K562 (cell line): Measurements from ENCODE around the gene NMUR2. TPM values are rescaled to one million over a fixed set of nuclear protein-coding genes. Genes with fewer than 3 reads are reported as not detected.

Source experiments
- ATAC-seq: fragments of 200-7000 bp; cut with Tn5 transposase; 3 replicates; pipeline ENCODE4 v1.9.1; 2020; ENCODE audit warnings: moderate library complexity
- BruUV-seq: library from RNA; stranded (reverse); fragments of 400-500 nt; replicated peaks from 2 replicates; lab custom pipeline; 2021; lab: Mats Ljungman, UMichigan
- CTCF ChIA-PET: fragments of 300-600 bp; formaldehyde crosslinking; extraction: SDS; loops from one replicate; lab custom pipeline; 2021; ENCODE audit warnings: low intra/inter-chr PET ratio; lab: Yijun Ruan, JAX
- POLR2A ChIA-PET: fragments of 300-600, 350-650 bp; sonication (Branson Sonifier 250); formaldehyde crosslinking; extraction: SDS; loops from one replicate; lab custom pipeline; 2021; ENCODE audit warnings: antibody characterized with exemption, inconsistent platforms; lab: Yijun Ruan, JAX
- DNase-seq, 4 experiments: peaks; one replicate each; pipeline versions ENCODE4 v3.0.0 to v3.0.0-alpha.2; 2011 to 2018; ENCODE audit warnings: low spot score in 3 of 4, mixed read lengths in 3 of 4; ENCODE audit errors: extremely low read depth in 1 of 4
- FAIRE-seq: peaks from 2 replicates; lab custom pipeline; 2011; peaks lifted over from hg19 to GRCh38; lab: Jason Lieb, UNC
- H2AFZ ChIP-seq: 2 replicates; pipeline ENCODE4 v1.6.0; 2011; ENCODE audit warnings: low read depth, low read length, control low read depth, inconsistent platforms
- H3K27ac ChIP-seq: fragments of 200-600 bp; 3 replicates; pipeline ENCODE4 v1.8.0; 2011; ENCODE audit warnings: low read depth, mild to moderate bottlenecking, control low read depth, inconsistent platforms, low read length, moderate library complexity, mixed read lengths; ENCODE audit errors: extremely low read depth
- H3K27me3 ChIP-seq, 2 experiments: fragments of 300-600 bp in 1 of 2; 2 replicates in 1 of 2; 3 replicates in 1 of 2; pipeline versions ENCODE4 v1.6.0 to v1.8.0; 2011; ENCODE audit warnings: inconsistent platforms in 2 of 2, low read length in 2 of 2, mild to moderate bottlenecking in 1 of 2, mixed read lengths in 1 of 2, moderate library complexity in 1 of 2; ENCODE audit not compliant: control insufficient read depth in 2 of 2, insufficient read depth in 2 of 2
- H3K36me3 ChIP-seq: fragments of 300-600 bp; 3 replicates; pipeline ENCODE4 v1.8.0; 2011; ENCODE audit warnings: mild to moderate bottlenecking, low read length, inconsistent platforms; ENCODE audit not compliant: control insufficient read depth, insufficient read depth
- H3K4me1 ChIP-seq, 2 experiments: fragments of 200-600 bp in 1 of 2; replicated peaks in 1 of 2; 2 replicates in 1 of 2; 3 replicates in 1 of 2; pipeline versions ENCODE4 v1.5.1 to v1.8.0; 2011; ENCODE audit warnings: inconsistent platforms in 2 of 2, low read length in 2 of 2, mild to moderate bottlenecking in 1 of 2, mixed read lengths in 1 of 2, moderate library complexity in 1 of 2; ENCODE audit not compliant: control insufficient read depth in 2 of 2, insufficient read depth in 2 of 2
- H3K4me2 ChIP-seq: 2 replicates; pipeline ENCODE4 v1.6.1; 2011; ENCODE audit warnings: low read length, control low read depth, inconsistent platforms, mixed read lengths; ENCODE audit not compliant: insufficient read depth
- H3K4me3 ChIP-seq: fragments of 200-600 bp; sonication (generic), shearing (Covaris generic); 2 replicates; pipeline ENCODE4 v1.5.1; 2016; ENCODE audit warnings: control low read depth, inconsistent platforms
- H3K79me2 ChIP-seq: fragments of 200-600 bp; 3 replicates; pipeline ENCODE4 v1.8.0; 2011; ENCODE audit warnings: low read length, inconsistent platforms; ENCODE audit not compliant: control insufficient read depth, insufficient read depth
- H3K9ac ChIP-seq, 2 experiments: 2 replicates each; pipeline versions ENCODE4 v1.6.0 to v1.6.1; 2011; ENCODE audit warnings: low read depth in 2 of 2, low read length in 2 of 2, control low read depth in 1 of 2, inconsistent platforms in 1 of 2, mild to moderate bottlenecking in 1 of 2, mixed read lengths in 1 of 2; ENCODE audit not compliant: insufficient read depth in 1 of 2
- H3K9me1 ChIP-seq: one replicate; pipeline ENCODE4 v1.6.0; 2011; ENCODE audit warnings: inconsistent platforms, mild to moderate bottlenecking, low read length, moderate library complexity; ENCODE audit not compliant: control insufficient read depth, insufficient read depth
- H3K9me3 ChIP-seq: replicated peaks from 2 replicates; pipeline ENCODE4 v1.5.1; 2011; ENCODE audit warnings: low read depth, low read length, inconsistent platforms; ENCODE audit not compliant: control insufficient read depth, insufficient read depth
- H4K20me1 ChIP-seq: replicated peaks from 2 replicates; pipeline ENCODE4 v1.6.1; 2011; ENCODE audit warnings: low read length, inconsistent platforms, mixed read lengths; ENCODE audit not compliant: control insufficient read depth, insufficient read depth
- BRD4 ChIP-seq: fragments of 200-600 bp; sonication (generic); IDR thresholded peaks from 2 replicates; pipeline ENCODE4 v1.6.1; 2017; ENCODE audit warnings: inconsistent platforms
- CXXC5 ChIP-seq: fragments of 250-450 bp; sonication (Bioruptor Pico); IDR thresholded peaks from 2 replicates; pipeline ENCODE4 v1.8.0; 2022; ENCODE audit warnings: inconsistent platforms, mild to moderate bottlenecking, moderate library complexity
- DDX20 ChIP-seq: fragments of 450-650 bp; IDR thresholded peaks from 2 replicates; pipeline ENCODE4 v1.6.1; 2016; ENCODE audit warnings: missing genetic modification characterization, low read depth, mild to moderate bottlenecking, missing compliant biosample characterization, moderate library complexity
- HCFC1 ChIP-seq: IDR thresholded peaks from 2 replicates; pipeline ENCODE4 v1.6.1; 2012; ENCODE audit warnings: low read depth, low read length, improper control_type of control experiment
- ZNF408 ChIP-seq: fragments of 250-450 bp; sonication (Bioruptor Pico); IDR thresholded peaks from 2 replicates; pipeline ENCODE4 v1.4.0; 2020; ENCODE audit warnings: low read depth, mild to moderate bottlenecking, moderate library complexity
- ZNF830 ChIP-seq: fragments of 250-450 bp; sonication (Bioruptor Pico); IDR thresholded peaks from 2 replicates; pipeline ENCODE4 v1.5.0; 2021; ENCODE audit warnings: mild to moderate bottlenecking
- in situ Hi-C: fragments of 300-500 bp; cut with MboI; formaldehyde crosslinking; loops from 4 replicates; pipeline ENCODE4 v1.15.0; 2018; ENCODE audit warnings: inconsistent platforms, mixed read lengths
- intact Hi-C: fragments of 100-400 bp; cut with micrococcal nuclease; formaldehyde crosslinking; loops from 2 replicates; pipeline ENCODE4 v1.14.2; 2022
- polyA plus RNA-seq, 8 experiments: library from polyadenylated mRNA; depleted of rRNA in 4 of 8; stranded (reverse) in 5 of 8; unstranded in 3 of 8; fragments of >200 nt; fragmentation: Nextera tagmentation in 2 of 8; fragmentation: Illumina TruSeq in 1 of 8; extraction: Ambion mirVana in 2 of 8; extraction: Trizol in 1 of 8; gene quantifications; 2 replicates each; pipeline versions ENCODE4 v1.2.1 to v1.2.3, GENCODE V29; 2011 to 2014; ENCODE audit warnings: inconsistent platforms in 1 of 8, missing spikeins in 1 of 8
- total RNA-seq, 7 experiments: library from RNA; depleted of rRNA in 6 of 7; stranded (reverse); fragments of >200 nt in 6 of 7; fragmentation: Illumina TruSeq in 2 of 7; extraction: Trizol in 2 of 7; gene quantifications; 2 replicates each; pipeline versions ENCODE4 v1.2.1 to v1.2.3, GENCODE V29; 2011 to 2021; ENCODE audit warnings: low replicate concordance in 1 of 7
- TF ChIP-seq, protein P1 (sequence below): fragments of 250-450 bp; sonication (Bioruptor Pico); IDR thresholded peaks from 2 replicates; pipeline ENCODE4 v1.4.0; 2020; ENCODE audit warnings: borderline replicate concordance
- TF ChIP-seq, protein P2 (sequence below): IDR thresholded peaks from 3 replicates; pipeline ENCODE4 v1.6.1; 2011; ENCODE audit warnings: borderline replicate concordance, mild to moderate bottlenecking, moderate library complexity; ENCODE audit not compliant: insufficient read length; ENCODE audit errors: extremely low read depth

NMUR2 gene
- total and polyA plus RNA-seq, 9 of the 15 experiments (the other 6 are each of a cell fraction or from before 2014, with no cell fraction given): not detected

DNA sequence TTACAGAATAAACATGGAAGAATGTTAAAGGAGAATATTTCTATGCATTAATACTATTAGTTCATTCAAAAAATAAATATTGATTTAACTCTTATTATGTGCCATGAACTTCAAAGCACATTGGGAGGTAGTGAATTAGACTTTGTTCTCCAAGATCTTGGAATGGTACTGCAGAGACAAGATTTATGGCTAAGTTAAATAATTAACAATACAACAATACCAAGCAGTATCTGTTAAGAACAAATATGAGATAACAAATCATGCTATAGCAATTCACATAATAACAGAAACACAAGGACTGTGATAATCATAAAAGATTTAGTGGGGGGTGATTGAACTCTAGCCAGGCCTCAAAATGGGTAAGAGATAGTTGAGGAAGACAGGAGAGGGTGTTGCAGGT is 11.6 kb downstream of the NMUR2 start:
- POLR2A ChIA-PET: no interaction called here
- Histone ChIP-seq H3K27ac (no peak overlapping the region), H3K79me2 (no peaks in the 10 kb centered on the region), H3K27me3 (no peaks in the 10 kb centered on the region), H3K36me3 (no peaks in the 10 kb centered on the region), H3K4me1 (no peaks in the 10 kb centered on the region), H3K9me1 (no peaks in the 10 kb centered on the region), H3K4me2 (no peak overlapping the region), H2AFZ (no peak overlapping the region), H3K9me3 (no peaks in the 10 kb centered on the region), H4K20me1 (no peaks in the 10 kb centered on the region), H3K9ac (no peak overlapping the region), H3K4me3 (no peak overlapping the region)
- CTCF ChIA-PET: no interaction called here
- no TSS peak for BruUV-seq
- intact Hi-C loops (no loop called here), in situ Hi-C loops (no loop called here)
- TF ChIP-seq BRD4 (no peak), CXXC5 (CRISPR knock-in tag) (no peak), ZNF408 (no peak), ZNF830 (no peak), DDX20 (no peak), HCFC1 (no peak)
- TF ChIP-seq, protein P1, sequence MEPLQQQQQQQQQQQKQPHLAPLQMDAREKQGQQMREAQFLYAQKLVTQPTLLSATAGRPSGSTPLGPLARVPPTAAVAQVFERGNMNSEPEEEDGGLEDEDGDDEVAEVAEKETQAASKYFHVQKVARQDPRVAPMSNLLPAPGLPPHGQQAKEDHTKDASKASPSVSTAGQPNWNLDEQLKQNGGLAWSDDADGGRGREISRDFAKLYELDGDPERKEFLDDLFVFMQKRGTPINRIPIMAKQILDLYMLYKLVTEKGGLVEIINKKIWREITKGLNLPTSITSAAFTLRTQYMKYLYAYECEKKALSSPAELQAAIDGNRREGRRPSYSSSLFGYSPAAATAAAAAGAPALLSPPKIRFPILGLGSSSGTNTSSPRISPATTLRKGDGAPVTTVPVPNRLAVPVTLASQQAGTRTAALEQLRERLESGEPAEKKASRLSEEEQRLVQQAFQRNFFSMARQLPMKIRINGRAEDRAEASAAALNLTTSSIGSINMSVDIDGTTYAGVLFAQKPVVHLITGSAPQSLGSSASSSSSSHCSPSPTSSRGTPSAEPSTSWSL (CRISPR knock-in tag): no peak
- TF ChIP-seq, protein P2, sequence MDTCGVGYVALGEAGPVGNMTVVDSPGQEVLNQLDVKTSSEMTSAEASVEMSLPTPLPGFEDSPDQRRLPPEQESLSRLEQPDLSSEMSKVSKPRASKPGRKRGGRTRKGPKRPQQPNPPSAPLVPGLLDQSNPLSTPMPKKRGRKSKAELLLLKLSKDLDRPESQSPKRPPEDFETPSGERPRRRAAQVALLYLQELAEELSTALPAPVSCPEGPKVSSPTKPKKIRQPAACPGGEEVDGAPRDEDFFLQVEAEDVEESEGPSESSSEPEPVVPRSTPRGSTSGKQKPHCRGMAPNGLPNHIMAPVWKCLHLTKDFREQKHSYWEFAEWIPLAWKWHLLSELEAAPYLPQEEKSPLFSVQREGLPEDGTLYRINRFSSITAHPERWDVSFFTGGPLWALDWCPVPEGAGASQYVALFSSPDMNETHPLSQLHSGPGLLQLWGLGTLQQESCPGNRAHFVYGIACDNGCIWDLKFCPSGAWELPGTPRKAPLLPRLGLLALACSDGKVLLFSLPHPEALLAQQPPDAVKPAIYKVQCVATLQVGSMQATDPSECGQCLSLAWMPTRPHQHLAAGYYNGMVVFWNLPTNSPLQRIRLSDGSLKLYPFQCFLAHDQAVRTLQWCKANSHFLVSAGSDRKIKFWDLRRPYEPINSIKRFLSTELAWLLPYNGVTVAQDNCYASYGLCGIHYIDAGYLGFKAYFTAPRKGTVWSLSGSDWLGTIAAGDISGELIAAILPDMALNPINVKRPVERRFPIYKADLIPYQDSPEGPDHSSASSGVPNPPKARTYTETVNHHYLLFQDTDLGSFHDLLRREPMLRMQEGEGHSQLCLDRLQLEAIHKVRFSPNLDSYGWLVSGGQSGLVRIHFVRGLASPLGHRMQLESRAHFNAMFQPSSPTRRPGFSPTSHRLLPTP: no peak
- DNase-seq (no peak), FAIRE-seq (no peak), ATAC-seq (no peak)
